ENCODE data around the gene THEMIS2. TPM values are rescaled to one million over a fixed set of nuclear protein-coding genes. Genes with fewer than 3 reads are reported as not detected.

The THEMIS2 gene
- total and polyA plus RNA-seq, 2 of the 8 experiments (the other 6 are each of a cell fraction or from before 2014, with no cell fraction given) = 12.4 to 28.0 TPM

DNA sequence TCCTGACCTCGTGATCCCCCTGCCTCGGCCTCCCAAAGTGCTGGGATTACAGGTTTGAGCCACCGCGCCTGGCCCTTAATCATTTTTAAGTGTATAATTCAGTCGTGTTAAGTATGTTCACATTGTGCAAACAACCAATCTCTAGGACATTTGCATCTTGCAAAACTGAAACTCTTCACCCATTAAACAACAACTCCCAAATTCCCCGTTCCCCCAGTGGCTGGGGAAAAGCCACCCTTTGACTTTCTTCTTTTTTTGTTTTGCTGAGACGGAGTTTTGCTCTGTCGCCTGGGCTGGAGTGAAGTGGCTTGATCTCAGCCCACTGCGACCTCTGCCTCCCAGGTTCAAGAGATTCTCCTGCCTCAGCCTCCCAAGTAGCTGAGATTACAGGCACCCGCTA, 6.5 kb upstream of the THEMIS2 start:
- H3K56ac ChIP-seq (replicated peaks; ENCODE audit: insufficient read length, low read depth, low read length) = no peak overlapping the region
- no peak overlapping the region for H3K9ac ChIP-seq (replicated peaks in 1 of 4; ENCODE audit: extremely low read depth in 1 of 4, low read depth in 3 of 4, low read length in 3 of 4)
- no peak overlapping the region for H2AFZ ChIP-seq (ENCODE audit: low read length)
- H2BK120ac ChIP-seq (replicated peaks; ENCODE audit: low read depth, low read length) = no peak overlapping the region
- H3K14ac ChIP-seq (ENCODE audit: insufficient read length) = no peak overlapping the region
- no peak overlapping the region for H3K27ac ChIP-seq (ENCODE audit: low read depth, low read length)
- H2BK5ac ChIP-seq (ENCODE audit: low read depth, low read length) = no peak overlapping the region
- no peak overlapping the region for H2AK5ac ChIP-seq (ENCODE audit: low read depth, low read length)
- POLR2A ChIA-PET (ENCODE audit: partially characterized antibody) = interaction anchor here (0.7 kb wide), 1 partner anchor 644 kb away, joined by 4 read pairs; no protein-coding TSS in a partner anchor
- no peaks in the 10 kb centered on the region for H3K36me3 ChIP-seq (ENCODE audit: control insufficient read depth in 2 of 4, insufficient read depth in 4 of 4, low read length in 3 of 4)
- no peaks in the 10 kb centered on the region for H3K9me3 ChIP-seq (ENCODE audit: insufficient read depth in 2 of 2, low read depth in 1 of 2, low read length in 1 of 2)
- no peak overlapping the region for H3K4me3 ChIP-seq (ENCODE audit: extremely low read depth in 1 of 4, insufficient read depth in 2 of 4, low read depth in 3 of 4, low read length in 4 of 4)
- no peak overlapping the region for H3K4me2 ChIP-seq (ENCODE audit: insufficient read depth in 1 of 2, low read depth in 2 of 2, low read length in 2 of 2)
- no peak overlapping the region for H4K91ac ChIP-seq (replicated peaks; ENCODE audit: insufficient read length, low read length)
- DNase-seq (ENCODE audit: low read depth in 1 of 2, low spot score in 2 of 2) (no peak), FAIRE-seq (no peak)
- TF ChIP-seq POLR2A (IDR thresholded peaks at IDR 0.05; ENCODE audit: control extremely low read depth in 1 of 2, low read depth in 2 of 2, low read length in 2 of 2) (no peak), EZH2 (IDR thresholded peaks at IDR 0.05; ENCODE audit: low read depth, low read length, severe bottlenecking) (no peak)
- H3K18ac ChIP-seq (ENCODE audit: extremely low read depth, low read length) = no peak overlapping the region
- no peaks in the 10 kb centered on the region for H3K23me2 ChIP-seq (ENCODE audit: low read depth, low read length)
- H4K20me1 ChIP-seq (replicated peaks in 1 of 2; ENCODE audit: control insufficient read depth in 1 of 2, insufficient read depth in 2 of 2, low read length in 2 of 2) = no peaks in the 10 kb centered on the region
- no peak overlapping the region for H4K8ac ChIP-seq (ENCODE audit: extremely low read depth, insufficient read depth, low read length)
- H3K4me1 ChIP-seq (replicated peaks in 1 of 4; ENCODE audit: control insufficient read depth in 3 of 4, insufficient read depth in 4 of 4, low read length in 3 of 4) = peaks cover 0 to 7% (median 0%) of the 10 kb centered on the region in 4 experiments; a peak in 2 of 7 replicates
- H3K79me2 ChIP-seq (ENCODE audit: control insufficient read depth in 1 of 2, insufficient read depth in 2 of 2, low read length in 2 of 2) = no peaks in the 10 kb centered on the region
- H4K5ac ChIP-seq (ENCODE audit: insufficient read length, low read depth, low read length) = no peak overlapping the region
- WGBS, 2 experiments (ENCODE audit: extremely low coverage in 1 of 2, insufficient coverage in 1 of 2, insufficient read length in 1 of 2, insufficient replicate concordance in 2 of 2, low coverage in 1 of 2, low lambda C conversion rate in 2 of 2, missing lambda C conversion rate in 1 of 2) = 92% methylated on average over 10 of the region's 10 CpGs; no CpG with 5 or more reads in 1 of the 2 experiments
- H3K27me3 ChIP-seq (replicated peaks in 1 of 4; ENCODE audit: control insufficient read depth in 3 of 4, extremely low read depth in 1 of 4, insufficient read depth in 3 of 4, low read length in 3 of 4) = no peaks in the 10 kb centered on the region
- no peaks in the 10 kb centered on the region for H3K79me1 ChIP-seq (ENCODE audit: low read depth, low read length)
- no peak overlapping the region for H2BK20ac ChIP-seq (ENCODE audit: low read length)
- CTCF ChIA-PET (ENCODE audit: partially characterized antibody) = no interaction called here
- H3K23ac ChIP-seq (ENCODE audit: insufficient read length) = no peak overlapping the region
- no peak overlapping the region for H2BK12ac ChIP-seq (ENCODE audit: low read depth, low read length)
- H3K4ac ChIP-seq (replicated peaks; ENCODE audit: insufficient read length, low read depth, low read length) = no peak overlapping the region
- no peak overlapping the region for H2BK15ac ChIP-seq (ENCODE audit: low read length)
